ENCODE measurements around the gene PLA2G4F.

The PLA2G4F gene

DNA sequence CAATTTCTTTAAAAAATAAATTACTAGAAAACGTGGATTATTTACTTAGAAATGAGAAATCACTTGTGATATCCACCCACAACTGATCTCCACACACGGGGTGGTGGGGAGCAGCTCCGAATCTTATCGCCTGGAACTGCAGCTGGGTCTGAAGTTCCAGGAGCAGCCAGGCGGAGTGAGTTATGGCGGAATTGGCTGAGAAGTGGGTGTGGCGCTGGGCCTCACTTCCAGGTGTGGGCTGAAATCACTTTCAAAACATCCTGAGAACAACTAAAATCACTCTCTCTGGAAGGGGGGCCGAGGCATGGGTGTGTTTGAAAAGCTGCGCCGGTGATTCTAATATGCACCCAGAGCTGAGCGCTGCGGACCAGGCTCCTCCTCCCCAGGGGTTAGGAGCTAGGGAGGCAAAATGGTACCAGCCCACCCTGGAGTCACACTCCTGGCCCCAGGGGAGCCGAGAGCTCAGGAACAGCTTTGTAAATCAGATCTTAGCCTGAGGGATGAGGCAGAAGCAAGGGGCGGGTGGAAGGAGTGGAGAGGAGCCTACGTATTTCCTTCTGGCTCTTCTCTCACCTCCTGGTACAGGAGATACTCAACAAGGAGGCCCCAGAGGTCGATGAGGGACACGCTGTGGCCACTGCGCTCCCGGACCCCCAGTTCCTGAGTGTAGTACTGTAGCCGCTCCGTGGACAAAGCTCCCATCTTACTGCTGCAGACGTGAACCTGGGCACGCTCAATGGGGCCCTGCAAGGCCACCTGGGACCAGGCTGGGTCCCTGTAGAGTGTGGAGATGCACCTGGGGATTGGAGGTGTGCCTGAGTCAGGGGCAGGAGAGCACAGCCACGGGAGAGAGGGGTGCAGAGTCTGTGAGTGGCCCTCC lies 9.6 kb downstream of the PLA2G4F start:
- peak; percentile 50 for DNase-seq

DNA sequence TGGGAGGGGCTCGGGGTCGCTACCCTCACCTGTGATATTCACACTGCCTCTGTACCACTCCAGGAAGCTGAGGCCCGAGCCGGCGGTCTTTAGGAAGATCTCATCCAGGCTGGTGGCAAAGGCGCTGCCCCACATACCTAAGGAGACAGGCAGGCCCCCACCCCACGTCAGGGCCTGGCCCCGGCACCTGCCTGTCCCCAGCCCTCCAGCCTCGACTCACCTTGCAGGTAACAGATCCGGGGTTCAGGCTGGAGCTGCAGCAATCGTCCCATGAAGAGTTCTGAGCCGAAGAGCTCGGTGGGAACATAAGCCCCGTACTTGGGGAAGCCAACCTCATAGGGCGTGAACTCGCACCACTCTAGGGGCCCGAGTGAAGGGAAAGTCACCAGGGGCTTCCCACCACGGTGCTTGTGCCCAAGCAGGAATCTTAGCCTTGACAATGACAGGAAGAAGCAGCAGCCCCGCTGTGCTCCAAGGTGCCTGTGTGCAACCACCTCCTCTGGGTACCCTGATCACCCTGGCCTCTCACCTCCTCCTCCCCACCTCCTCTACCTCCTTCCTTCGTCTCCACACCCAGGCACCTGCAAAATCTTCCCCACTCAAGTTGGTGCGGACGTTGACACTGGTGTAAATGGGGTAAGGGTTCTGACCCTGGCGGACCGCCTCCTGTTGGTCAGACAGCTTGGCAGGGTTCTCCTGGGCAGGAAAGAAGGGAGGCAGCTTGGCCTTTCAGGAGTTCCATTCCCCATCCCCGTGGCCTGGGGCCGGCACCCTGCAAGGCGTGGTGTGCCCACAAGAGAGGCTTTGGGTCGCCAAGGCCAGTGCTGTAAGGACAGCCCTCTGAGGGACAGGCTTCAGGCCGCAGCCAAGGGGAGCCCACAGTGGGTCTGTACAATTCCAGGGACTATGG lies 10.6 kb downstream of the PLA2G4F start:
- DNase-seq: peak; percentile 50

DNA sequence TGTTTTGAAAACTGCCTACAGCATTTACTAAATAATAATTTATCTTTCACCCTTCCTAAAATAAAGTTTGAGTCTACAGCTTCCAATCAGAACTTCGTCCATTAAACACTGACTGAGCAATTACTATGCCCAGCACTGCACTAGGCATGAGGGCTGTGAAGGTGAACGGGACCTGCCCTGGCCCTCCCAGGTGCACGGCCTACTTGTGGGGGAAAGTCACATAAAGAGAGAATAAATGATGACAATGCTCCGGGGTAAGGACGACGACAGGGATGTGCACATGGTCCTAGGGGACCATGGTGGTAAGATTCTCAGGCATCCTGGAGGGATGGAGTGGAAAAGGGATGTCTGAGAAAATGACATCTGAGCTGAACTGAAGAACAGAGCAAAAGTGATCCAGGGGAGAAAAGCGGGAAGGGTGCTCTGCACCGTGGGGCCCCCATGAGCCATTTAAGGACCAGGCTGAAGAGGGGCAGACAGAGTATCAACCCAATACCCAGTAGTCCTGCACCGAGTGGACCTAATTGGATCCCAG lies 11.5 kb downstream of the PLA2G4F start:
- DNase-seq: peak; percentile 53

DNA sequence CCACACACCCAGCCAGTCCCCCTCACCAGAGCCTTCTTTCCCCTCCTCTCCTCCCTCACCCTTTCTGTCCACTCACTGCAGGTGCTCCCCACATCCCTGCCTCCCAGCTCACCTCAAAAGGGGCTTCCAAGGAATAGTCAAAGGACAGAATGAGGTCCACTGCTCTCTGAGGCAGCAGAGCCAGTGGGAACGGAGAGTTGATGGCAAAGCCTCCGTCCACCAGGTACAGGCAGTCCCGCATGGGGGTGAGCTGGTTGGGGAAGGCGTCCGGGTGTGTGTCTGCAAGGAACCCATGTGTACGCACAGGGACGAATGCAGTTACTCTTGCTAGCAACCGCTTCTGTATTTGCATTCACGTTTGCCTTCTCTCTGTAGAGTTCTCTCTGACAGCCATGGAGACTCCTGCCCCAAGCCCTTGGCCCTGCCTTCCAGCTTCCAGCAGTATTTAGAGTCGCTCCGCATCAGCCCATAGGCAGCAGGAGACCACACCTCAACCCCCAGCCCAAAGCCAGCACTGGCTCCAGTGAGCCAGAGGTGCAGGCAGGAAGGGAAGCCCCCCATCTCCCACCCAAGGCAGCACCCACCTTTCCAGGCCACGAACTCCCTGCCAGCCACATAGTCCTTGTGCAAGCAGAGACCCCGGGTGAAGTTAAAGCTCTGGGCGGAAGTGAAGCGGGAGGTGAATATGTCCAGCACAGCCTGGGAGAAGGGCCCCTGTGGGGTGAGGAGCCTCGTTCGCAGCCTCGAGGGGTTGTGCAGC lies 12.4 kb downstream of the PLA2G4F start:
- DNase-seq: peak; percentile 43

DNA sequence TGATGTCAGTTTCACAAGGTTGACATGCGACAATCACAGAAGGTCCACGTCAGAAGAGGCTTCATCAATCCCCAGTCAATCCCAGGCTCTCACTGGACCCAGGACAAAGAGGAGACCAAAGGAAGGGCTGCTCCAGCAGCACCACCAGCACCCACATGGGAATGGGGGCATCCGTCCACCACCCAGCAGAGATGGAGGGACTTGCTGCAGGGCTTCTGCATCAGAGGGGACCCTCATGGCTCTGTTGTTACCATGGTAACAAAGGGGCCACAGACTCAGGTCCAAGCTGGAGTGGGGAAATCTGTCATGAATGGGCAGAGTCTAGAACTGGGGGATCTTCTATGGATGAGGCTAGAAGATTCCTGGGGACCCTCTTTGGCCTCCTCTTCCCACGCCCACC lies 13.1 kb downstream of the PLA2G4F start:
- no peak for DNase-seq

DNA sequence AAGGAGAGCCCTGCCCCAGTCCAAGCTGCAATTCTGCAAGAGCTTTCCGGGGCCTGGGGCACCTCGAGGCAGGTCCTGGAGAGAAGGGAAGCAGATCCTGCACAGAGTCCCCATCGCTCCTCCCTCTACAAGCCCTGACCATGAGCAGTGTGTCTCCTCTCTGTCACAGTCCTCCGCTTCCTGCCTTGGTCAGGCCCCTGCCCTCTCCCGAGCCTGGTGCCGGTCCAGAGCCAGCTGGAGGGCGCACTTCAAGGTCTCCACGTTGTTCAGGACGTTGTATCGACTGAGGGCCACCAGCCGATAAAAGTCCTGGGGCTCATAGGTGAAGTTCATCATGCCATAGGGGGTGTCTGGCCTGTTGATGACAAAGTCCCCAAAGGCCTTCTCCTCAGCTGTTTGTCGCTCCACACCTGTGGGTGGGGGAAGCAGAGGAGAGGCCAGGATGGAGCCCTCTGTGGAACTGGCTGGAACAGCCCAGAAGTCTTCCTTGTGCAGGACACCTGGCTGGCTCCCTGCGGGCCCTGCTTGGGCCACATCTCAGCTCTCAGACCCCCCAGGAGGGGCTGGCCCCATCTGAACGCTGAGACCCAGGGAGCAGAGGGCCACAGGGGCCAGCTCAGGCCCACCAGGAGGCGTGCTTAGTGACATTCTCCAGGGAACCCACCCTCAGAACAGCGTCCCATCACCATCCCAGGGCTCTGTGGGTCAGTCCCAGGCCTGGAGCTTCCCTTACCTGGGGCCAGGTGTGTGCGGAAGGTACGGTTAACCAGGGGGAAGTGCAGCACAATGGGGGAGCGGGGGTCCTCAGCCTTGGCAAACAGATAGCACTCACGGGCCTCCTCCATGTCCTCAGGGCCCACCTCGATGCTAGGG lies 14.4 kb downstream of the PLA2G4F start:
- DNase-seq: peak; percentile 56

DNA sequence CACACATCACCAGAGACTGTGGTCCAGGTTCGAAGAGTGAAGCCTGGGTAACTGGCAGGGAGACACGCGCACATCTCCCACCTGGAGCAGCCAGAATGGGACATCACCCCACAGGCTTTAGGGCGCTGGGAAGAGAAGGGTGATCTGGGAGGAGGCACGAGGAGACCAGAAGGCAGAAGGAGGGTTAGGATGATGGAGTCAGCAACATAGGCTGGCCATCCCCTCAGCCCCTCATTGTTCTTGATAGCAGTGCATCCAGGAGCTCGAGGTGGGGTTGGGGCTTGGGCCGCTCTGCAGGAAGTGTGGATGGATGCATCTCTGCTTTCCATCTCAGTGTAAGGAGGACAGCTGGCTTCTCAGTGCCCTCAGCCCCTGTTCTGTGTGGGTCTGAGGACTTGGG lies 15.2 kb downstream of the PLA2G4F start:
- DNase-seq: peak; percentile 33

DNA sequence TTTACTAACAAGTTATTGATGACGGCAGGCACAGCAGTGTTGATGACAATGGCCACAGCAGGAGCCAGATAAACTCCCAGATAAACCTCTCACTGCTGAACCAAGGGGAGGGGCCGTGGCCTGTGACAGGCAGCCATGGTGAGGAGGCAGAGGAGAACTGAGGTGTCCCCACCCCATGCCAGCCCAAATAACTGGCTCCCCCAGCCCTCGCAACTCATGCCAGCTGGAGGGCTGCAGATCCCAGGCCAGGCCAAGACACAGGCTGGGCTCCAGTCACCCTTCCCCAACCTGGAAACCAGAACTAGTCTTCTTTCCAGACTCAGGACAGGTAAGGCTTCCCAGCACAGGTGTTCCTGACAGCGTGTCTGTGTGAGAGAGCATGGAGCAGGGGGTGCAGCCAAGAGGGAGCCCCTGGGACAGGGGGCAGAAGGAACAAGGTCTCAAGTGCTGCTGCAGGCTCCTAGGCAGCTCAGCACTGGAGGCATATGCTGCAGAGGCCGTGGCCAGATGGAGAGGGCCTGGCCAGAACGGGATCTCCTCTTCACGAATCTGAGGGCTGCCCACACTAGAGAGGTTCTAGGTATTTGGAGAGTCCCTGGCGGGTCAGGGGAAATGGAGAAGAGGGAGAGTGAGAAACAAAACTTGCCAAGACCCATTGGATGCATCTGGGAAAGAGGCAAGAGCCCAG lies 15.9 kb downstream of the PLA2G4F start:
- peak; percentile 54 for DNase-seq

DNA sequence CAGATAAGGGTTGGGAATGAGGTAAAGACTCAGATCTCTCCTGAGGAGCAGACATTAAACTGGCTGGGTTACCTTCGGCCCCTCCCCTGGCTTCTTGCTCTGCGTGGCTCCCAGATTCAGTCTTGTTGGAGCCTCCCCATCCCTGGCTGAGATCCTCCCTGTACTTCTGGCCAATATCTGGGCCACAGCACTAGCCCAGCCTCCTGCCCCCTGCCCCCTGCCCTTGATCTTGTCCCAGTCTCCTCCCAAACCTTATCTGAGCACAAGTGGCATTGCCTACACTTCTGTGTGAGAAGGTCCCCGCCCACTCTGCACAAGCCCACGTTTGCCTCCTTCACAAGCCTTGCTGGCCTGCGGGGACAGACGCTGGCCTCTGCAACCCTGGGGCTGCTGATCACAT lies 16.8 kb downstream of the PLA2G4F start:
- peak; percentile 30 for DNase-seq

DNA sequence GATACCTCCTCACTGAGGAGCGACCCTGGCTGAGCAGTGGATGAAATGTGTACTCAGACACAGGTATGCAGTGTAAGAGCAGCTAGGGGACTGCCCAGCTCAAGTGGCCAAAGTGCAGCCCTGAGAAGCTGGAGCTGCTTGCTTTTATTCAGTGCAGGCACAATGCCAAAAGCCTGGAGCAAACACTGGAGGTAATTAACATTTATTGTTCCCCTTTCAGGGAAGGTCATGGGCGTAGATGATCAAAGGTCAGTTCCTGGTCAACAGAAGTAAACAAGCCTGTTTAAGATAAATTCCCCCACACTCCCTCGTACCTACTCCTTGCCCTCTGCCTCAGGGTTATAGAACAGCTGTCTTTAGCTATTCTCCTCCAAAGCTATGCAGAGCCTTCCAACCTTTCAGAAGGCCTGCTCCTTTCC lies 17.5 kb downstream of the PLA2G4F start:
- DNase-seq: no peak

DNA sequence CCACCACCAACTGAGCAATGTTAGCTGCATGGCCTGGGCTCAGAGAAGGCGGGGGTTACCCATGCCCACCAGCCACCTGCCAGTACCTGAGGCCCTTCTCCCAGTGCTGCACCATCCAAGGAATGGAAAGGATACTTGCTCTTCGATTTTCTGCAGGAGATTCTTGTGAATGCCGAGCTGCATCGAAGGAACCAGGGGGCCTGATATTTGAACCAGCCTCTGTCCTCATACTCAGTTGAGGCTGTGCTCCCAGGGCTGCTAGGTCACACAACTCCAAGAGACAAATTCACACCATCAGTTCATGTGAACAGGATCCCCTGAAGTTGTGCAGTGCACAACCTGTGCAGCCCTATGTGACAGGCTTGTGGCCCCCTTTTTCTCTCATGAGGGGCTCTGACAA lies 18.0 kb downstream of the PLA2G4F start:
- DNase-seq: no peak

DNA sequence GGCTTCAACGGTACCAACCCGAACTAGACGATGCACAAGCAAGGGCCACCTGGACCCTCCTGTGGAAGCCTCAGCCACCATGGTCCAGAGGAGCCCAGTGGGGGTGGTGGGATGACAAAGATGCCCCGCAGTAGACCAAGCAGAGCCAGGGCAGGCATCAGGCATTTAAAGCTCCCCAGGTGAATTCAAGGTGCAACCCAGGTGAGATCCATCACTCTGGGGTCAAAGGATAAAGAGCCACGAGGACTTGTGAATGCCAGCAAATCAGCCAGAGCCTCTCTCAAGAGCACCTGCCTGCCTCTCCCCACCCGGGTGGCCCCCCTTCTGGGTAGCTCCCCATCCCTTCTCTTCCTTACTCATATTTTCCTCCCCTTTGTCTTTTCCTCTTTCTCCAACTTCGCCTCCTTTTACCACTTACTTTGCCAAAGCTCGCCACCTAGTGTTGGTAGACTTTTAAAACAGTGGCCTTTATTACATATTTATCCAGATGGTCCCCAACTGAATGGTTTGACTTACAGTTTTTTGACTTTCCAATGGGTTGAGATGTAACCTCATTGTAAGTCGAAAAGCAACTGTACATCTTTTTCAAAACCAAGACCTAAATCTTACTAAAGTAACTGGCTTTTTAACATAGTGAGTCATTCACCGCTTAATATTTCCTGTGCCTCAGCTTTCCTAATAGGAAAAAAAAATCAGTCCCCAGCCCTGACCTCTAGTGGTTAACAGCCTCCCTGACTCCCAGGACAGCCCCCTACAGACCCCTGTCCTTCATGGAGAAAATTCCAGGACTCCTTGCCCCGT lies 18.8 kb downstream of the PLA2G4F start:
- DNase-seq: peak; percentile 61

DNA sequence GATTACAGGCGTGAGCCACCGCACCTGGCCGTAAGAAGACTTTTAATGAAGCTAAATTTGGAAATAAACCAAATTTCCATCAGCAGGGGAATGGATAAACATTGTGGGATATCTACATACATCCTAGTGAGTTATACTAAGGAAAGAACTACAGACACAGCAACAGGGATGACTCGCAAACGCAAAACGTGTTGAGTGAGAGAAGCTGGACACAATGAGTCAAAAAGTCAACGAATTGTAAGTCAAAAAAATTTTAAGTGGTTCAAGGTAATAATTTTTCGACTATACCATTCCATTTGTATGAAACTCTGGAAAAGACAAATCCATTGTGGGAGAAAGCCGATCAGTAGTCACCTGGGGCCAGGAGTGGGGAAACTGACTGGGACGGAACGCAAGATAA lies 19.9 kb downstream of the PLA2G4F start:
- no peak for DNase-seq

DNA sequence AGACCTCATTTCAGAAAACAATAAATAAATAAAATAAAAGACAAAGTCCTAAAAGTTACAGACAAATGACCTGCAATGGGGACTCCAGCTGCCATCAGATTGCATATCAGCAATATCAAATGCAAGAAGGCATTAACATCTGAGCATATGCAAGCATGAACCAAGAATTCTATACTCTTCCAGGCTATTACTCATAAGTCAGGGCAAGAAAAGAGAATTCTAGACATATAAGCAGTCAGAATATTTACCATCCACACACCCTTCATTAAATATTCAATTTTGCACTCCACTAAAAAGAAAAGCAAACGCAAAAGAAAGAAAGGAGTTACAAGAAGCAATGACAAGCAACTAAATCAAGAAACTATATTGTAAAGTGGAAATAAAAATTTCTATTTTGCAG lies 21.1 kb downstream of the PLA2G4F start:
- no peak for DNase-seq

DNA sequence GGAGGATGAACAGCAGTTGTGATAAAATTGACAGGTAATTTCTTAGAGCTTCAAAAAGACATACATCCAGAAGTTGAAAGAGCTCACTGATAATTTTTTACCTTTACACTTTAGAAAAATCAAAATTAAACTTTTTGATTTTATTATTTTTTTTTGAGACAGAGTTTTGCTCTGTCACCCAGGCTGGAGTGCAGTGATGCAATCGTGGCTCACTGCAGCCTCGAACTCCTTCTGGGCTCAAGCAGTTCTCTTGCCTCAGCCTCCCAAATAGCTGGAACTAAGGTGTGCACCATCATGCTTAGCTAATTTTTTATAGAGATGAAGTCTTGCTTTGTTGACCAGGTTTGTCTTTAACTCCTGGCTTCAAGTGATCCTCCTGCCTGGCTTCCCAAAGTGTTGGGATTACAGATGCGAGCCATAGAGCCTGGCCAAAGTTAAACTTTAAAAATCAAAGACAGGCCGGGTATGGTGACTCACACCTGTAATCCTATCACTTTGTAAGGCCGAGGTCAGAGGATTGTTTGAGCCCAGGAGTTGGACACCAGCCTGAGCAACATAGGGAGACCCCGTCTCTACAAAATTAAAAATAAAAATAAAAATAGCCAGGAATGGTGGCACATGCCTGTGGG lies 21.7 kb downstream of the PLA2G4F start:
- no peak for DNase-seq

DNA sequence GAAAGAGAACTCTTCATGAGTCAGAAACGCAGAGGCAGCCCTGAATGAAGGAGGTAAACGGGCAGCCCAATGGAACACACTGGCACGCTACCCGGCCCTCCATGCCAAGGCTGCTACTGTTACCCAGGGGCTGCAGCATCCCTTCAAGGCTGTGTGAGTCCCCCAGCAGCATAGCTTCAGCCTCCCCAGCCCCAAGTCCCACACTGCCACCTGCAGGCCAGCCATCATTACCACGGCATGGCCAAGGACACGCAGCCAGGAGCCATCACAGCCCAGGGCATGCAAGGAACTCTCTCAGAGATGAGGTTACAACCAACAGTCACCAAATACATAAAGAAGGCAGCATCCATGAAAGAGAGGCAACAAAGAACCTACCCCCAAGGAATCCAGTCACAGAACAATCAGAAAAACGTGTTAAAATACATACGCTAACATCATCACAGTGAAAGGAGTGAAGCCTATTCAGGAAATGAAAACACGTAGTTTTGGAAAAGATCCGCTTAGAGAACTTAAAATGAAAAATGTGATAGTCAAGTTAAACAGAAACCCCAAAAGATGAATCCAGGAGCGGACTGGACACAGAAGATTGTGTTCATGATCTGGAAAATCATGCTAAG lies 22.4 kb downstream of the PLA2G4F start:
- peak; percentile 80 for DNase-seq

DNA sequence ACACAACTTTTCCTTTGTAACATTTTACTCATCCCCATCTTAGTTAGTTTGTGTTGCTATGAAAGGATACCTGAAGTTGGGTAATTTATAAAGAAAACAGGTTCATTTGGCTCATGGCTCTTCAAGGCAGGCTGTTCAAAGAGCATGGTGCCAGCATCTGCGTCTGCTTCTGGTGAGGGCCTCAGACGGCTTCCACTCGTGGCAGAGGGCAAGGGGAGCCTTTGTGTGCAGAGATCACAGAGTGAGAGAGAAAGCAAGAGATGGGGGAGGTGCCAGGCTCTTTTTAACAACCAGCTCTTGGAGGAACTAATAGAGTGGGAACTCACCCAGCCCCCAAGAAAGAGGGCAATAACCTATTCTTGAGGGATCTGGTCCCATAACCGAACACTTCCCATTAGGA lies 23.1 kb downstream of the PLA2G4F start:
- no peak for DNase-seq

DNA sequence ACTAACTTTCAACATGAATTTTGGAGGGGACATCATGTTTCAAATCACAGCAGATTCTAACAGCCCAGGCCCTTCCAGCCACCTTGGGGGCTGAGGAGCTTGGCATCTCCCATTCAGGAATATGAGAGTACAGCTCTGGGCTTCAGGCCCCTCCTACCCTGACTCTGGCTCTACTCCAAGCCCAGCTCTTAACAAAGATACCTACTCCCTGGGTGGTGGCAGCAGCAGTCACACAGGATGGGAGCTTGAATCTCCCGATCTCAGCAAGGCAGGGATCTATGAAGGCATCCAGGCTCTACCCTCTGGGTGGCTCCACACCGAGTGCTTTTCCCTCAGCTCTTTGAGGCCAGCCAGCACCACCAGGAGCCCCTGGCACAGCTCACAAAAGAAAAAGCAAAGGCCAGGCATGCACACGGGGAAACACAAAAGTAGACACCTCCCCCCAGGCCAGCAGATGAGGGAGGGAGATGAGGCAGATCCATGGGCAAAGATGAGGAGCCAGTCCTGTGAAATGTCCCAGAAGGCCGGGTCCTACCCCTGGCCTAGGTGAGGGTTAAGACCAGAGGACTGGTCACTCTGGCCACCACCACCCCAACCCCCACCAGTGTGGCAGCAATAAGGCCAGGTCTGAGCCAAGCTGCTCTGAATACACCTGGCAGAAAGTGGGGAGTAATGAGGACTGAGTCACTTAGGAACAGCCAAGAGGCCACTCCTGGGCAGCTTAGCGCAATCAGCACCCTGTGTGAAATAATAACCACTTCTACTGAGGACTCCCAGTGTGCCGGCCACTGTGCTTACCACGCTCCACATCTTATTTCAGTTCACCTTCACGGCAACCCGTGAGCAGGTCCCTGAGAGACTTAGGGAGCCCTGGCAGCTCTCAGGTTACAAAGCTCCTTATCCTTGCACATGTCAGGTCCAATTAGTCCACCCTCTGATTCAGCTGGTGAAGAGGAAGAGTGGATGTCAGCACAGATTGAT lies 24.3 kb downstream of the PLA2G4F start:
- peak; percentile 44 for DNase-seq

Measured in activated effector memory CD4-positive, alpha-beta T cell treated with anti-CD3 and anti-CD28 coated beads, Interleukin-2, amount 50 U/mL, for 16 hours (primary cell).